ENCODE results near the gene DPEP1.

Gene DPEP1

GRCh38 chr16:89619840-89620239 lies 6.4 kb downstream of the DPEP1 start:
- no peak for TF ChIP-seq CTCF (IDR thresholded peaks at IDR 0.05; ENCODE audit: insufficient read depth, low read depth, low read length, missing control alignments)
- DNase-seq (ENCODE audit: low read depth): no peak
- H3K4me3 ChIP-seq (ENCODE audit: low read length): no peak overlapping the region

- no peak for TF ChIP-seq CTCF (IDR thresholded peaks at IDR 0.05; ENCODE audit: insufficient read depth, low read depth, low read length, missing control alignments)
- no peak for DNase-seq (ENCODE audit: low read depth)
- H3K4me3 ChIP-seq (ENCODE audit: low read length): no peak overlapping the region
Observed at GRCh38 chr16:89620406-89620841, 7.0 kb downstream of the DPEP1 start.

- no peak for TF ChIP-seq CTCF (IDR thresholded peaks at IDR 0.05; ENCODE audit: insufficient read depth, low read depth, low read length, missing control alignments)
- DNase-seq (ENCODE audit: low read depth): no peak
Observed at GRCh38 chr16:89621136-89621697, 7.8 kb downstream of the DPEP1 start.

GRCh38 chr16:89621698-89622409 lies 8.4 kb downstream of the DPEP1 start:
- no peak for TF ChIP-seq CTCF (IDR thresholded peaks at IDR 0.05; ENCODE audit: insufficient read depth, low read depth, low read length, missing control alignments)
- H3K4me3 ChIP-seq (ENCODE audit: low read length): no peak overlapping the region
- DNase-seq (ENCODE audit: low read depth): no peak

More at GRCh38 chr16:89621136-89621697, 7.8 kb downstream of the DPEP1 start:
- H3K4me3 ChIP-seq (ENCODE audit: low read length): no peak overlapping the region

GRCh38 chr16:89623511-89624261 lies 10.2 kb downstream of the DPEP1 start:
- no peak for TF ChIP-seq CTCF (IDR thresholded peaks at IDR 0.05; ENCODE audit: insufficient read depth, low read depth, low read length, missing control alignments)
- no peak for DNase-seq (ENCODE audit: low read depth)

GRCh38 chr16:89624777-89625761 lies 11.6 kb downstream of the DPEP1 start:
- no peak for DNase-seq (ENCODE audit: low read depth)
- TF ChIP-seq CTCF (IDR thresholded peaks at IDR 0.05; ENCODE audit: insufficient read depth, low read depth, low read length, missing control alignments): no peak
- H3K4me3 ChIP-seq (ENCODE audit: low read length): no peak overlapping the region

More at GRCh38 chr16:89623511-89624261, 10.2 kb downstream of the DPEP1 start:
- H3K4me3 ChIP-seq (ENCODE audit: low read length): no peak overlapping the region

All from epithelial cell of esophagus (primary cell).